MCF 10A (cell line): ENCODE measurements around the gene RNF214. TPM values are rescaled to one million over a fixed set of nuclear protein-coding genes. Genes with fewer than 3 reads are reported as not detected.

Experiments used
- BruUV-seq: library from RNA; stranded (reverse); fragments of 400-500 nt; replicated peaks from 2 replicates; lab custom pipeline; 2021; lab: Mats Ljungman, UMichigan
- CTCF ChIA-PET: fragments of 300-600 bp; sonication (Branson Sonifier 250); formaldehyde crosslinking; extraction: SDS; loops from one replicate; lab custom pipeline; 2021; ENCODE audit warnings: antibody characterized with exemption, inconsistent platforms; lab: Yijun Ruan, JAX
- POLR2A ChIA-PET: fragments of 300-600, 350-650 bp; sonication (Branson Sonifier 250); formaldehyde crosslinking; extraction: SDS; loops from one replicate; lab custom pipeline; 2020; ENCODE audit warnings: antibody characterized with exemption, inconsistent platforms; lab: Yijun Ruan, JAX
- DNase-seq: peaks from one replicate; pipeline ENCODE4 v3.0.0-alpha.2; 2018; ENCODE audit not compliant: unreplicated experiment
- H3K27ac Mint-ChIP-seq: one replicate; pipeline ENCODE4 v1.8.0; 2022; ENCODE audit warnings: mild to moderate bottlenecking, low read depth, mixed read lengths; ENCODE audit not compliant: unreplicated experiment
- H3K27me3 Mint-ChIP-seq: one replicate; pipeline ENCODE4 v1.8.0; 2022; ENCODE audit warnings: mixed read lengths; ENCODE audit not compliant: insufficient read depth, unreplicated experiment
- H3K36me3 Mint-ChIP-seq: one replicate; pipeline ENCODE4 v1.8.0; 2022; ENCODE audit warnings: mild to moderate bottlenecking, moderate library complexity, mixed read lengths; ENCODE audit not compliant: insufficient read depth, unreplicated experiment
- H3K4me1 Mint-ChIP-seq: one replicate; pipeline ENCODE4 v1.8.0; 2022; ENCODE audit warnings: mixed read lengths; ENCODE audit not compliant: insufficient read depth, unreplicated experiment
- H3K4me3 Mint-ChIP-seq: one replicate; pipeline ENCODE4 v1.8.0; 2022; ENCODE audit warnings: mild to moderate bottlenecking, moderate library complexity, mixed read lengths; ENCODE audit not compliant: unreplicated experiment
- H3K9me3 Mint-ChIP-seq: one replicate; pipeline ENCODE4 v1.8.0; 2022; ENCODE audit warnings: mixed read lengths; ENCODE audit not compliant: unreplicated experiment
- CTCF ChIP-seq: fragments of 200-600 bp; IDR thresholded peaks from one replicate; pipeline ENCODE4 v1.8.0; 2022; ENCODE audit warnings: antibody characterized with exemption, mild to moderate bottlenecking; ENCODE audit not compliant: unreplicated experiment
- intact Hi-C: fragments of 100-400 bp; cut with micrococcal nuclease; formaldehyde crosslinking; loops from 2 replicates; pipeline ENCODE4 v1.14.1; 2022
- total RNA-seq: library from RNA; stranded (reverse); gene quantifications from 2 replicates; pipeline ENCODE4 v1.2.3, GENCODE V29; 2022

RNF214 gene
- total RNA-seq, 1 experiment from 2014 or later, result 23.3 TPM

- H3K27ac Mint-ChIP-seq, result no peak overlapping the region
- H3K36me3 Mint-ChIP-seq, result peaks cover 32% of the 10 kb centered on the region
- POLR2A ChIA-PET, result interaction anchor here (1.4 kb wide), 1 partner anchor 10 kb away, joined by 6 read pairs; the partner anchor contains the start of gene SIDT2
- DNase-seq, result no peak
- H3K4me1 Mint-ChIP-seq, result no peaks in the 10 kb centered on the region
- H3K4me3 Mint-ChIP-seq, result no peak overlapping the region
- TF ChIP-seq CTCF, result no peak
- CTCF ChIA-PET, result no interaction called here
- no TSS peak for BruUV-seq
- H3K27me3 Mint-ChIP-seq, result no peaks in the 10 kb centered on the region
- intact Hi-C loops, result no loop called here
- no peaks in the 10 kb centered on the region for H3K9me3 Mint-ChIP-seq
Observed at GRCh38 chr11:117188620-117189081, 43.8 kb upstream of the RNF214 start.

DNA sequence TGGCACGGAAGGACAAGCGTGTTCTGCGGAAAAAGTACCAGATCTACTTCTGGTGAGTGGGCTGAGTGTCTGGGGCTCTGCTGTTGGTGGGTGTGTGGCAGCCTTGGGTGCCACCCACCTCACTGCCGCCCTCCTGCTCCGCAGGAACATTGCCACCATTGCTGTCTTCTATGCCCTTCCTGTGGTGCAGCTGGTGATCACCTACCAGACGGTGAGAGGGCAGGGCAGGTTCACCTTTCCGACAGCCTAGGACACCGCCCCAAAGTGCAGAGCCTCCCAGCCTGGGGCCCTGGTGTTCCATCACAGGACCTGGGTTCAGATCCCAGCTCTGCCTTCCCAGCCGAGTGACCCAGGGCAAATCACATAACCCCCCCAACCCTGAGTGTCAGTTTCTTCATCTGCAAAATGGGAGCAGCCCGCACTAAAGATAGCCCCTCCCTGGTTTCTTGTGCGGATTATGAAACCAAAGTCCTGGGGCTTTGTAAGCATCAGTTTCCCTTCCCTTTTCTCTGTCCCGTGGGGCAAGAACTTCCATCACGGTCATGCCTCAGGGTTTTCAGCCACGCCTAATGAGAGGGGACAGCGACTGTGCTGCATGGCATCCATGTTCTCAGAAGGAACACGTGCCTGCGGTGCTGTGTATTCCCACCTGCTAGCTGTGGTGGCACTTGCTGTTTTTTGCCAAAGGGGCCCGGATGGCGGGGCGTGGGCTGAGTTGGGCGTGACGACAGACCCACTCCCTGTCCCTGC lies 43.1 kb upstream of the RNF214 start:
- no peak for TF ChIP-seq CTCF
- Mint-ChIP-seq H3K27ac (no peak overlapping the region), H3K9me3 (no peaks in the 10 kb centered on the region), H3K4me1 (no peaks in the 10 kb centered on the region), H3K4me3 (no peak overlapping the region), H3K27me3 (no peaks in the 10 kb centered on the region), H3K36me3 (peaks cover 32% of the 10 kb centered on the region)
- intact Hi-C loops, result no loop called here
- CTCF ChIA-PET, result interaction anchor here (0.6 kb wide), 1 partner anchor 43 kb away, joined by 3 read pairs; no protein-coding TSS in a partner anchor
- no TSS peak for BruUV-seq
- no peak for DNase-seq
- POLR2A ChIA-PET, result interaction anchor here (1.4 kb wide), 1 partner anchor 10 kb away, joined by 6 read pairs; the partner anchor contains the start of gene SIDT2

DNA sequence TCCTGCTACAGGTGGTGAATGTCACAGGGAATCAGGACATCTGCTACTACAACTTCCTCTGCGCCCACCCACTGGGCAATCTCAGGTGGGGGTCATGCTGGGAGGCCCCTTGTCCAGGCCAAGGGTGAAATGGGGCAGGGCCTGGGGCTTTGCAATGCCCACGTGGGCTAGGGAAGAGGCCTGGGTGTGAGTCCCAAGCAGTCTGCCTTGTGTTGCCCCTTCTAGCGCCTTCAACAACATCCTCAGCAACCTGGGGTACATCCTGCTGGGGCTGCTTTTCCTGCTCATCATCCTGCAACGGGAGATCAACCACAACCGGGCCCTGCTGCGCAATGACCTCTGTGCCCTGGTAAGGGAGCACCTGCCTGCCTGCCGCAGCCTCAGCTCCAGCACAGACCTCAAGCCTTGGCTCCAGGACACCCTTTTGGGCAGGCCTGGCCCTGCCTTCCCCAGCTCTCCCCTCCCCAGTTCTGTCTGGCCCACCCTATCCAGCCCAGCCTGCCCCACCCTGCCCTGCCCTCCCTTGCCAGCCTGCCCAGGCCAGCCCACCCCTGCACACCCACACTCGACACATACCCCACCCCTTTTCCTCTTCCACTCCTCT lies 42.4 kb upstream of the RNF214 start:
- intact Hi-C loops, result no loop called here
- CTCF ChIA-PET, result interaction anchor here (0.6 kb wide), 1 partner anchor 44 kb away, joined by 3 read pairs; no protein-coding TSS in a partner anchor

More for the DNA sequence above, 42.4 kb upstream of the RNF214 start:
- no peak for DNase-seq
- H3K4me3 Mint-ChIP-seq, result no peak overlapping the region
- TF ChIP-seq CTCF, result no peak
- POLR2A ChIA-PET, result no interaction called here
- no peak overlapping the region for H3K27ac Mint-ChIP-seq
- H3K27me3 Mint-ChIP-seq, result no peaks in the 10 kb centered on the region
- H3K9me3 Mint-ChIP-seq, result no peaks in the 10 kb centered on the region
- H3K36me3 Mint-ChIP-seq, result peaks cover 32% of the 10 kb centered on the region
- H3K4me1 Mint-ChIP-seq, result no peaks in the 10 kb centered on the region
- no TSS peak for BruUV-seq
